ENCODE results near the gene BCL6. TPM values are rescaled to one million over a fixed set of nuclear protein-coding genes. Genes with fewer than 3 reads are reported as not detected.
A peak's percentile ranks its signal among the peaks of the same experiment; 100 is the strongest.

The BCL6 gene
- total and polyA plus RNA-seq, 2 donors (not counting 1 experiment from before 2014, with no cell fraction given): 21.2 to 48.2 TPM

- Mint-ChIP-seq H3K27ac (no peak overlapping the region), H3K9me3 (ENCODE audit: insufficient read depth) (no peaks in the 10 kb centered on the region), H3K4me3 (peak overlapping the region; percentile 97), H3K27me3 (no peaks in the 10 kb centered on the region), H3K4me1 (peaks cover 46% of the 10 kb centered on the region)
- Histone ChIP-seq H3K4me2 (replicated peaks; ENCODE audit: low read depth, low read length, poor library complexity, severe bottlenecking) (peak overlapping the region; percentile 98), H3K27ac (ENCODE audit: low read length in 2 of 2) (no peak overlapping the region), H3K36me3 (replicated peaks in 1 of 2; ENCODE audit: control extremely low read depth in 1 of 2, control insufficient read depth in 1 of 2, extremely low read depth in 1 of 2, insufficient read depth in 2 of 2, low read length in 1 of 2) (peaks cover 0 to 25% of the 10 kb centered on the region in 2 experiments), H3K27me3 (replicated peaks in 1 of 4; ENCODE audit: control extremely low read depth in 1 of 4, control insufficient read depth in 3 of 4, insufficient read depth in 4 of 4, low read length in 3 of 4) (no peaks in the 10 kb centered on the region), H3K9ac (ENCODE audit: low read length) (no peak overlapping the region), H3K4me3 (ENCODE audit: control extremely low read depth in 1 of 5, extremely low read depth in 1 of 5, insufficient read depth in 1 of 5, low read depth in 2 of 5, low read length in 4 of 5) (no peak overlapping the region), H3K9me3 (ENCODE audit: control extremely low read depth in 1 of 3, control insufficient read depth in 2 of 3, insufficient read depth in 1 of 3, low read length in 2 of 3) (no peaks in the 10 kb centered on the region), H2AFZ (ENCODE audit: insufficient read depth, low read depth, low read length, poor library complexity, severe bottlenecking) (no peak overlapping the region), H3K79me2 (ENCODE audit: control insufficient read depth, insufficient read depth, low read length) (peaks cover 53% of the 10 kb centered on the region), H3K4me1 (ENCODE audit: control insufficient read depth in 2 of 2, insufficient read depth in 2 of 2, low read length in 2 of 2) (peaks cover 20 to 40% of the 10 kb centered on the region in 2 donors), H4K20me1 (ENCODE audit: control insufficient read depth, insufficient read depth, low read length, poor library complexity, severe bottlenecking) (peaks cover 33% of the 10 kb centered on the region)
- peak; percentile 23 for DNase-seq
- CTCF ChIA-PET: interaction anchor here (0.6 to 9.7 kb wide), 8 partner anchors 11 to 1412 kb away, joined by 3 to 1008 read pairs (median 33); no protein-coding TSS in a partner anchor
- no peak for TF ChIP-seq CTCF (IDR thresholded peaks at IDR 0.05)
- TF ChIP-seq EZH2 (IDR thresholded peaks at IDR 0.05; ENCODE audit: borderline replicate concordance, insufficient read depth, low read depth, low read length, poor library complexity, severe bottlenecking): no peak
- intact Hi-C loops (cut with micrococcal nuclease): no loop called here
- POLR2A ChIA-PET: interaction anchor here (0.6 kb wide), 1 partner anchor 13 kb away, joined by 4 read pairs; no protein-coding TSS in a partner anchor
- ATAC-seq (ENCODE audit: low read depth): no peak
- WGBS (ENCODE audit: insufficient coverage): 73% methylated on average over 3 of the region's 8 CpGs
Measured at GRCh38 chr3:187736418-187736871, 8.8 kb downstream of the BCL6 start.

GRCh38 chr3:187735837-187736236 is 9.4 kb downstream of the BCL6 start:
- Histone ChIP-seq H3K9me3 (ENCODE audit: control extremely low read depth in 1 of 3, control insufficient read depth in 2 of 3, insufficient read depth in 1 of 3, low read length in 2 of 3) (no peaks in the 10 kb centered on the region), H3K79me2 (ENCODE audit: control insufficient read depth, insufficient read depth, low read length) (peaks cover 47% of the 10 kb centered on the region), H4K20me1 (ENCODE audit: control insufficient read depth, insufficient read depth, low read length, poor library complexity, severe bottlenecking) (peaks cover 33% of the 10 kb centered on the region), H3K9ac (ENCODE audit: low read length) (no peak overlapping the region), H2AFZ (ENCODE audit: insufficient read depth, low read depth, low read length, poor library complexity, severe bottlenecking) (no peak overlapping the region), H3K4me2 (replicated peaks; ENCODE audit: low read depth, low read length, poor library complexity, severe bottlenecking) (no peak overlapping the region), H3K36me3 (replicated peaks in 1 of 2; ENCODE audit: control extremely low read depth in 1 of 2, control insufficient read depth in 1 of 2, extremely low read depth in 1 of 2, insufficient read depth in 2 of 2, low read length in 1 of 2) (peaks cover under 1 to 31% of the 10 kb centered on the region in 2 experiments), H3K4me3 (ENCODE audit: control extremely low read depth in 1 of 5, extremely low read depth in 1 of 5, insufficient read depth in 1 of 5, low read depth in 2 of 5, low read length in 4 of 5) (no peak overlapping the region), H3K27ac (ENCODE audit: low read length in 2 of 2) (no peak overlapping the region), H3K4me1 (ENCODE audit: control insufficient read depth in 2 of 2, insufficient read depth in 2 of 2, low read length in 2 of 2) (peaks cover 20 to 40% of the 10 kb centered on the region in 2 donors), H3K27me3 (replicated peaks in 1 of 4; ENCODE audit: control extremely low read depth in 1 of 4, control insufficient read depth in 3 of 4, insufficient read depth in 4 of 4, low read length in 3 of 4) (no peaks in the 10 kb centered on the region)
- H3K4me1 Mint-ChIP-seq: peaks cover 40% of the 10 kb centered on the region
- no peak overlapping the region for H3K4me3 Mint-ChIP-seq
- 83% methylated on average over 1 of the region's 3 CpGs for WGBS (ENCODE audit: insufficient coverage)
- H3K27ac Mint-ChIP-seq: no peak overlapping the region
- POLR2A ChIA-PET: no interaction called here
- DNase-seq (no peak), ATAC-seq (ENCODE audit: low read depth) (no peak)
- no peak for TF ChIP-seq CTCF (IDR thresholded peaks at IDR 0.05)
- TF ChIP-seq EZH2 (IDR thresholded peaks at IDR 0.05; ENCODE audit: borderline replicate concordance, insufficient read depth, low read depth, low read length, poor library complexity, severe bottlenecking): no peak
- intact Hi-C loops (cut with micrococcal nuclease): no loop called here
- H3K27me3 Mint-ChIP-seq: no peaks in the 10 kb centered on the region
- H3K9me3 Mint-ChIP-seq (ENCODE audit: insufficient read depth): no peaks in the 10 kb centered on the region
- CTCF ChIA-PET: interaction anchor here (1.3 to 9.7 kb wide), 3 partner anchors 9 to 1222 kb away, joined by 4 to 1008 read pairs (median 5); no protein-coding TSS in a partner anchor
